Ishikawa (cell line): ENCODE measurements around the gene CREBRF.

Source experiments
- EP300 ChIP-seq: IDR thresholded peaks from 2 replicates; pipeline ENCODE4 v1.6.1; 2012; ENCODE audit warnings: borderline replicate concordance
- TCF12 ChIP-seq: IDR thresholded peaks from 2 replicates; pipeline ENCODE4 v1.6.1; 2012; ENCODE audit warnings: low read depth
- TF ChIP-seq, protein P1 (sequence below): IDR thresholded peaks from 2 replicates; pipeline ENCODE4 v1.6.1; 2012; ENCODE audit warnings: low read depth, mild to moderate bottlenecking

DNA sequence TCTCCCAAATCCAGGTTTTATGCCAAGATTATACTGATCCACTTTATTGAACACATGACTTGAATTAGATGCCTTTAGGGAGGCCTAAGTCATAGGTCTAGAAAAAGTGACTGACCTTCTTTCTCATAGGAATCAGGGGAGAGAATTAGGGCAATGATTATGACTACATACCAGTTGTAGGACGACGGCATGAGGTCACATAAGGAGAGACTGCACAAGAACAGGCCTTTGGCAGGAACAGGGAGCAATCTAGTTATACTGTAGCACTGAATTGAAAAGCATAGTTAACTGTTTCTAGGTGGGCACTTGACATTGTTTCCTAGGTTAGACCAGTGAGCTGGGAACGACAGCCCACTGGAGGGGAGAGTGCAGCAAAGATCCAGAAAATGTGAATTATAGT, 22.7 kb downstream of the CREBRF start:
- TF ChIP-seq EP300, result no peak
- TF ChIP-seq, protein P1, sequence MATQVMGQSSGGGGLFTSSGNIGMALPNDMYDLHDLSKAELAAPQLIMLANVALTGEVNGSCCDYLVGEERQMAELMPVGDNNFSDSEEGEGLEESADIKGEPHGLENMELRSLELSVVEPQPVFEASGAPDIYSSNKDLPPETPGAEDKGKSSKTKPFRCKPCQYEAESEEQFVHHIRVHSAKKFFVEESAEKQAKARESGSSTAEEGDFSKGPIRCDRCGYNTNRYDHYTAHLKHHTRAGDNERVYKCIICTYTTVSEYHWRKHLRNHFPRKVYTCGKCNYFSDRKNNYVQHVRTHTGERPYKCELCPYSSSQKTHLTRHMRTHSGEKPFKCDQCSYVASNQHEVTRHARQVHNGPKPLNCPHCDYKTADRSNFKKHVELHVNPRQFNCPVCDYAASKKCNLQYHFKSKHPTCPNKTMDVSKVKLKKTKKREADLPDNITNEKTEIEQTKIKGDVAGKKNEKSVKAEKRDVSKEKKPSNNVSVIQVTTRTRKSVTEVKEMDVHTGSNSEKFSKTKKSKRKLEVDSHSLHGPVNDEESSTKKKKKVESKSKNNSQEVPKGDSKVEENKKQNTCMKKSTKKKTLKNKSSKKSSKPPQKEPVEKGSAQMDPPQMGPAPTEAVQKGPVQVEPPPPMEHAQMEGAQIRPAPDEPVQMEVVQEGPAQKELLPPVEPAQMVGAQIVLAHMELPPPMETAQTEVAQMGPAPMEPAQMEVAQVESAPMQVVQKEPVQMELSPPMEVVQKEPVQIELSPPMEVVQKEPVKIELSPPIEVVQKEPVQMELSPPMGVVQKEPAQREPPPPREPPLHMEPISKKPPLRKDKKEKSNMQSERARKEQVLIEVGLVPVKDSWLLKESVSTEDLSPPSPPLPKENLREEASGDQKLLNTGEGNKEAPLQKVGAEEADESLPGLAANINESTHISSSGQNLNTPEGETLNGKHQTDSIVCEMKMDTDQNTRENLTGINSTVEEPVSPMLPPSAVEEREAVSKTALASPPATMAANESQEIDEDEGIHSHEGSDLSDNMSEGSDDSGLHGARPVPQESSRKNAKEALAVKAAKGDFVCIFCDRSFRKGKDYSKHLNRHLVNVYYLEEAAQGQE, result no peak
- no peak for TF ChIP-seq TCF12
